H1 (cell line): ENCODE measurements around the gene MFAP1. TPM values are rescaled to one million over a fixed set of nuclear protein-coding genes. Genes with fewer than 3 reads are reported as not detected.

ENCODE experiments used
- CTCF ChIA-PET: fragments of 300-600 bp; sonication (Branson Sonifier 250); formaldehyde crosslinking; loops from one replicate; lab custom pipeline; 2021; ENCODE audit not compliant: partially characterized antibody; lab: Charles Lee
- POLR2A ChIA-PET: fragments of 300-600 bp; sonication (Branson Sonifier 250); formaldehyde crosslinking; loops from one replicate; lab custom pipeline; 2021; ENCODE audit warnings: inconsistent platforms; ENCODE audit not compliant: partially characterized antibody; lab: Charles Lee
- DNase-seq, 2 experiments: peaks; one replicate each; pipeline versions ENCODE4 v3.0.0 to v3.0.0-alpha.2; 2010 to 2022; ENCODE audit warnings: low spot score in 2 of 2, low read depth in 1 of 2, mixed read lengths in 1 of 2
- FAIRE-seq: peaks from 2 replicates; lab custom pipeline; 2011; peaks lifted over from hg19 to GRCh38; lab: Jason Lieb, UNC
- H2AFZ ChIP-seq: 2 replicates; pipeline ENCODE4 v1.8.1; 2012; ENCODE audit warnings: low read length, inconsistent platforms
- H2AK5ac ChIP-seq: 2 replicates; pipeline ENCODE4 v1.6.1; 2013; ENCODE audit warnings: low read depth, low read length
- H2BK120ac ChIP-seq: replicated peaks from 2 replicates; pipeline ENCODE3; 2013; ENCODE audit warnings: low read depth, low read length, inconsistent platforms
- H2BK12ac ChIP-seq: 2 replicates; pipeline ENCODE4 v1.6.1; 2013; ENCODE audit warnings: low read depth, low read length
- H2BK15ac ChIP-seq: 2 replicates; pipeline ENCODE4 v1.6.1; 2013; ENCODE audit warnings: low read length
- H2BK20ac ChIP-seq: 2 replicates; pipeline ENCODE4 v1.6.1; 2013; ENCODE audit warnings: low read length
- H2BK5ac ChIP-seq: 2 replicates; pipeline ENCODE4 v1.6.1; 2013; ENCODE audit warnings: low read depth, low read length
- H3K14ac ChIP-seq: 2 replicates; pipeline ENCODE4 v1.6.1; 2013; ENCODE audit warnings: inconsistent platforms; ENCODE audit not compliant: insufficient read length
- H3K18ac ChIP-seq: 2 replicates; pipeline ENCODE4 v1.6.1; 2013; ENCODE audit warnings: low read length; ENCODE audit errors: extremely low read depth
- H3K23ac ChIP-seq: 2 replicates; pipeline ENCODE4 v1.6.1; 2013; ENCODE audit warnings: inconsistent platforms; ENCODE audit not compliant: insufficient read length
- H3K23me2 ChIP-seq: 2 replicates; pipeline ENCODE4 v1.6.1; 2013; ENCODE audit warnings: low read depth, low read length
- H3K27ac ChIP-seq: 2 replicates; pipeline ENCODE4 v1.6.1; 2011; ENCODE audit warnings: low read depth, low read length, inconsistent platforms
- H3K27me3 ChIP-seq, 4 experiments: replicated peaks in 1 of 4; 1 replicate in 1 of 4; 2 replicates in 3 of 4; pipeline versions ENCODE4 v1.6.1 to v1.8.1; 2011 to 2013; ENCODE audit warnings: low read length in 3 of 4, mild to moderate bottlenecking in 3 of 4, inconsistent platforms in 2 of 4, mixed read lengths in 2 of 4, moderate library complexity in 1 of 4; ENCODE audit not compliant: control insufficient read depth in 3 of 4, insufficient read depth in 3 of 4; ENCODE audit errors: extremely low read depth in 1 of 4
- H3K36me3 ChIP-seq, 4 experiments: 2 replicates each; pipeline versions ENCODE4 v1.6.1 to v1.8.1; 2011 to 2013; ENCODE audit warnings: mild to moderate bottlenecking in 4 of 4, low read length in 3 of 4, moderate library complexity in 2 of 4, control low read depth in 1 of 4, inconsistent platforms in 1 of 4; ENCODE audit not compliant: insufficient read depth in 4 of 4, control insufficient read depth in 2 of 4
- H3K4ac ChIP-seq: replicated peaks from 2 replicates; pipeline ENCODE3; 2013; ENCODE audit warnings: low read length, low read depth, mixed read lengths, inconsistent platforms; ENCODE audit not compliant: insufficient read length
- H3K4me1 ChIP-seq, 4 experiments: replicated peaks in 1 of 4; 1 replicate in 1 of 4; 2 replicates in 3 of 4; pipeline versions ENCODE4 v1.6.1 to v1.8.1; 2011 to 2013; ENCODE audit warnings: low read length in 3 of 4, inconsistent platforms in 2 of 4, mixed read lengths in 1 of 4; ENCODE audit not compliant: insufficient read depth in 4 of 4, control insufficient read depth in 3 of 4
- H3K4me2 ChIP-seq, 2 experiments: 2 replicates each; pipeline versions ENCODE4 v1.6.1 to v1.8.1; 2011 to 2013; ENCODE audit warnings: low read depth in 2 of 2, low read length in 2 of 2, control low read depth in 1 of 2, inconsistent platforms in 1 of 2, mild to moderate bottlenecking in 1 of 2; ENCODE audit not compliant: insufficient read depth in 1 of 2
- H3K4me3 ChIP-seq, 4 experiments: fragments of 200-600, 300-600 bp in 1 of 4; sonication (generic), shearing (Covaris generic), sonication (Bioruptor Twin) in 1 of 4; 2 replicates each; pipeline versions ENCODE4 v1.5.1 to v1.8.1; 2011 to 2016; ENCODE audit warnings: low read length in 4 of 4, low read depth in 3 of 4, control low read depth in 2 of 4, inconsistent platforms in 2 of 4, mild to moderate bottlenecking in 2 of 4, mixed read lengths in 1 of 4, moderate library complexity in 1 of 4; ENCODE audit not compliant: insufficient read depth in 2 of 4; ENCODE audit errors: extremely low read depth in 1 of 4
- H3K56ac ChIP-seq: replicated peaks from 2 replicates; pipeline ENCODE3; 2013; ENCODE audit warnings: low read depth, mild to moderate bottlenecking, mixed read lengths, low read length, inconsistent platforms; ENCODE audit not compliant: insufficient read length
- H3K79me1 ChIP-seq: 2 replicates; pipeline ENCODE4 v1.6.1; 2013; ENCODE audit warnings: low read depth, low read length, control low read depth
- H3K79me2 ChIP-seq, 2 experiments: 2 replicates each; pipeline versions ENCODE4 v1.6.1 to v1.8.1; 2012 to 2013; ENCODE audit warnings: low read length in 2 of 2, mild to moderate bottlenecking in 2 of 2, inconsistent platforms in 1 of 2; ENCODE audit not compliant: insufficient read depth in 2 of 2, control insufficient read depth in 1 of 2
- H3K9ac ChIP-seq, 4 experiments: replicated peaks in 1 of 4; 1 replicate in 1 of 4; 2 replicates in 3 of 4; pipeline versions ENCODE4 v1.6.1 to v1.8.1; 2011 to 2013; ENCODE audit warnings: low read depth in 3 of 4, low read length in 3 of 4, control low read depth in 2 of 4, mild to moderate bottlenecking in 2 of 4, moderate library complexity in 2 of 4, inconsistent platforms in 1 of 4; ENCODE audit errors: extremely low read depth in 1 of 4
- H3K9me3 ChIP-seq, 2 experiments: 2 replicates each; pipeline versions ENCODE4 v1.6.1 to v1.8.1; 2012 to 2013; ENCODE audit warnings: mild to moderate bottlenecking in 2 of 2, moderate library complexity in 2 of 2, control low read depth in 1 of 2, inconsistent platforms in 1 of 2, low read depth in 1 of 2, low read length in 1 of 2, mixed read lengths in 1 of 2; ENCODE audit not compliant: insufficient read depth in 2 of 2
- H4K20me1 ChIP-seq, 2 experiments: replicated peaks in 1 of 2; 2 replicates each; pipeline versions ENCODE3 to v1.8.1; 2011 to 2013; ENCODE audit warnings: inconsistent platforms in 2 of 2, low read length in 2 of 2, mild to moderate bottlenecking in 1 of 2; ENCODE audit not compliant: insufficient read depth in 2 of 2, control insufficient read depth in 1 of 2
- H4K5ac ChIP-seq: 2 replicates; pipeline ENCODE4 v1.6.1; 2013; ENCODE audit warnings: low read length, low read depth, mixed read lengths, inconsistent platforms; ENCODE audit not compliant: insufficient read length
- H4K8ac ChIP-seq: 2 replicates; pipeline ENCODE4 v1.8.0; 2013; ENCODE audit warnings: mild to moderate bottlenecking, moderate library complexity, low read length, inconsistent platforms; ENCODE audit not compliant: insufficient read depth; ENCODE audit errors: extremely low read depth
- H4K91ac ChIP-seq: replicated peaks from 2 replicates; pipeline ENCODE3; 2013; ENCODE audit warnings: low read length, mixed read lengths, inconsistent platforms; ENCODE audit not compliant: insufficient read length
- EGR1 ChIP-seq: IDR thresholded peaks from 2 replicates; pipeline ENCODE4 v1.6.1; 2011; ENCODE audit warnings: low read depth, low read length, borderline replicate concordance
- FOSL1 ChIP-seq: IDR thresholded peaks from 2 replicates; pipeline ENCODE4 v1.6.1; 2011; ENCODE audit warnings: mild to moderate bottlenecking, low read depth, low read length, moderate library complexity; ENCODE audit not compliant: insufficient read depth
- MAFK ChIP-seq: IDR thresholded peaks from 2 replicates; pipeline ENCODE4 v1.6.1; 2012; ENCODE audit warnings: low read depth, mild to moderate bottlenecking, improper control_type of control experiment, low read length
- POLR2AphosphoS5 ChIP-seq: IDR thresholded peaks from 2 replicates; pipeline ENCODE4 v1.6.1; 2011; ENCODE audit warnings: low read depth, low read length
- RXRA ChIP-seq: IDR thresholded peaks from 2 replicates; pipeline ENCODE4 v1.6.1; 2011; ENCODE audit warnings: low read depth, mild to moderate bottlenecking, low read length, moderate library complexity; ENCODE audit not compliant: insufficient read depth
- SP4 ChIP-seq: IDR thresholded peaks from 2 replicates; pipeline ENCODE4 v1.6.1; 2012; ENCODE audit warnings: low read length, inconsistent platforms
- WGBS, 2 experiments: shearing (Covaris generic) in 1 of 2; methylation state at CpG; one replicate each; pipeline versions ENCODE4 v1.1.6 to v1.1.7; 2013 to 2015; ENCODE audit warnings: low lambda C conversion rate in 2 of 2, mixed read lengths in 2 of 2, inconsistent platforms in 1 of 2, low coverage in 1 of 2, missing lambda C conversion rate in 1 of 2; ENCODE audit not compliant: insufficient replicate concordance in 2 of 2, insufficient coverage in 1 of 2, insufficient read length in 1 of 2; ENCODE audit errors: extremely low coverage in 1 of 2, missing lambda C conversion rate in 1 of 2; 5-methylcytosine and 5-hydroxymethylcytosine counted together
- polyA plus RNA-seq, 7 experiments: library from polyadenylated mRNA; depleted of rRNA in 3 of 7; stranded (reverse) in 5 of 7; unstranded in 2 of 7; fragments of >200 nt in 5 of 7; fragments of 200-250 nt in 2 of 7; gene quantifications; 1 replicate in 5 of 7; 2 replicates in 1 of 7; 4 replicates in 1 of 7; pipeline versions ENCODE4 v1.2.1 to v1.2.3, GENCODE V29; 2011 to 2013; ENCODE audit warnings: missing spikeins in 2 of 7, mixed read lengths in 2 of 7
- total RNA-seq: library from RNA; stranded (reverse); fragmentation: NEBNext Ultra II Directional; extraction: Animal tissue kit (Norgen Biotek cat#: 25700); gene quantifications from 2 replicates; pipeline ENCODE4 v1.2.1, GENCODE V29; 2021

Gene MFAP1
- total and polyA plus RNA-seq, 2 of the 8 experiments (the other 6 are each of a cell fraction or from before 2014, with no cell fraction given) = 23.6 to 36.7 TPM

GRCh38 chr15:43873651-43874050 is 49.2 kb upstream of the MFAP1 start:
- Histone ChIP-seq H3K79me1 (no peaks in the 10 kb centered on the region), H3K79me2 (no peaks in the 10 kb centered on the region), H3K4me2 (no peak overlapping the region), H2BK15ac (no peak overlapping the region), H2AK5ac (no peak overlapping the region), H3K4me3 (no peak overlapping the region), H3K4ac (no peak overlapping the region), H3K9me3 (no peaks in the 10 kb centered on the region), H3K27ac (no peak overlapping the region), H3K23ac (no peak overlapping the region), H2BK20ac (no peak overlapping the region), H3K56ac (no peak overlapping the region), H3K18ac (no peak overlapping the region), H2AFZ (no peak overlapping the region), H4K20me1 (peaks cover 0 to 3% of the 10 kb centered on the region in 2 experiments), H2BK12ac (no peak overlapping the region), H3K9ac (no peak overlapping the region), H3K36me3 (peaks cover 0 to 7% (median 0%) of the 10 kb centered on the region in 4 experiments; a peak in 6 of 8 replicates), H3K4me1 (no peaks in the 10 kb centered on the region), H4K91ac (no peak overlapping the region), H2BK5ac (no peak overlapping the region), H2BK120ac (no peak overlapping the region), H4K8ac (no peak overlapping the region), H3K27me3 (no peaks in the 10 kb centered on the region), H3K14ac (no peak overlapping the region), H3K23me2 (no peaks in the 10 kb centered on the region), H4K5ac (no peak overlapping the region)
- WGBS, 2 experiments = 93% methylated on average over 10 of the region's 10 CpGs; no CpG with 5 or more reads in 1 of the 2 experiments
- FAIRE-seq = no peak
- CTCF ChIA-PET = interaction anchor here (0.7 to 4.4 kb wide), 6 partner anchors 8 to 259 kb away, joined by 3 to 30 read pairs (median 4); no protein-coding TSS in a partner anchor
- DNase-seq = no peak
- POLR2A ChIA-PET = interaction anchor here (0.5 kb wide), 1 partner anchor 140 kb away, joined by 3 read pairs; no protein-coding TSS in a partner anchor
- TF ChIP-seq MAFK (no peak), EGR1 (no peak), RXRA (no peak), SP4 (no peak), POLR2AphosphoS5 (no peak), FOSL1 (no peak)
